Measurements from ENCODE around the gene UTP20. TPM values are rescaled to one million over a fixed set of nuclear protein-coding genes. Genes with fewer than 3 reads are reported as not detected.

The UTP20 gene
- total and polyA plus RNA-seq, 2 donors (not counting 3 experiments of a cell fraction or from before 2014, with no cell fraction given): 4.6 to 23.1 TPM

- Histone ChIP-seq H3K27me3 (ENCODE audit: control insufficient read depth in 2 of 2, insufficient read depth in 2 of 2, low read length in 2 of 2) (no peaks in the 10 kb centered on the region), H3K9me3 (replicated peaks; ENCODE audit: control insufficient read depth, insufficient read depth, low read length) (no peaks in the 10 kb centered on the region), H3K9me1 (replicated peaks; ENCODE audit: control insufficient read depth, extremely low read depth, insufficient read depth, low read length) (no peaks in the 10 kb centered on the region), H3K4me2 (ENCODE audit: insufficient read depth, low read length) (no peak overlapping the region), H2AFZ (ENCODE audit: low read depth, low read length) (no peak overlapping the region), H4K20me1 (replicated peaks; ENCODE audit: control insufficient read depth, extremely low read depth, insufficient read depth, low read length) (no peaks in the 10 kb centered on the region), H3K27ac (ENCODE audit: insufficient read depth, low read depth, low read length) (no peak overlapping the region), H3K9ac (replicated peaks; ENCODE audit: extremely low read depth, insufficient read depth, low read length) (no peak overlapping the region), H3K4me3 (replicated peaks in 1 of 3; ENCODE audit: insufficient read depth in 1 of 3, low read depth in 1 of 3, low read length in 3 of 3) (no peak overlapping the region), H3K79me2 (ENCODE audit: control insufficient read depth, insufficient read depth, low read length) (no peaks in the 10 kb centered on the region), H3K4me1 (ENCODE audit: control insufficient read depth, extremely low read depth, insufficient read depth, low read length) (no peaks in the 10 kb centered on the region), H3K36me3 (ENCODE audit: control insufficient read depth in 2 of 2, extremely low read depth in 1 of 2, insufficient read depth in 2 of 2, low read length in 2 of 2) (peaks cover 0 to 2% of the 10 kb centered on the region in 2 experiments)
- no TSS peak for BruUV-seq (replicated peaks)
- DNase-seq (ENCODE audit: low read depth, low spot score): no peak
- dilution Hi-C loops (cut with MboI; ENCODE audit: extremely low pct_ligation_motif_present, low sequenced_read_pairs): no loop called here
- ChIA-PET CTCF (interaction anchor here (1.0 kb wide), 1 partner anchor 10 kb away, joined by 3 read pairs; no protein-coding TSS in a partner anchor), POLR2A (no interaction called here)
- TF ChIP-seq GATA2 (IDR thresholded peaks at IDR 0.05; ENCODE audit: insufficient read depth, insufficient read length, low read depth, low read length): no peak
- no peak for TF ChIP-seq CTCF (IDR thresholded peaks at IDR 0.05; ENCODE audit: extremely low read depth in 1 of 2, insufficient read depth in 1 of 2, low read depth in 1 of 2, low read length in 2 of 2)
- TF ChIP-seq POLR2A (IDR thresholded peaks at IDR 0.05; ENCODE audit: low read depth, low read length): no peak
- TF ChIP-seq EZH2 (IDR thresholded peaks at IDR 0.05; ENCODE audit: borderline replicate concordance, low read depth, low read length, severe bottlenecking): no peak
- no peak for TF ChIP-seq JUN (IDR thresholded peaks at IDR 0.05; ENCODE audit: borderline replicate concordance, insufficient read depth, insufficient read length, low read depth)
- TF ChIP-seq, protein P1, sequence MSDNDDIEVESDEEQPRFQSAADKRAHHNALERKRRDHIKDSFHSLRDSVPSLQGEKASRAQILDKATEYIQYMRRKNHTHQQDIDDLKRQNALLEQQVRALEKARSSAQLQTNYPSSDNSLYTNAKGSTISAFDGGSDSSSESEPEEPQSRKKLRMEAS (IDR thresholded peaks at IDR 0.05; ENCODE audit: insufficient read depth, insufficient read length): no peak
- no peak for FAIRE-seq
- intact Hi-C loops (cut with micrococcal nuclease): no loop called here
Observed at GRCh38 chr12:101338087-101338486, 58.2 kb downstream of the UTP20 start.

DNA sequence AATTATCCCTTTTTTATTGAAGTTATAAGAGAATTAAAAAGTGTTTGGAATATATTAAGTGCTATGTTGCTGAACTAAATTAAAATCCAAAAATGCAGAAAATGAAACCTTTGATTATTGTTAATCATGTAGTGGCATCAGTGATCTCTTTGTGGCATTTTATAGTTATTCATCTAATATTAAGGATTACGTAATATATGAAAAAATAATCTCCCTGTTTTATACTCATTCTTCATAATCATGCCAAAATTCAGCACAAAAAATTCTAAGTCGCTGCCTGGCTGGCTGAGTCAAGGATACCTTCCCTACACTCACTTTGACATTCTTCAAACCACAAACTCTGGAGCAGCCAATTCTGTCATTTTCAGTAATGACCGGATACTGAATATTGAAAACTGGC, 64.0 kb downstream of the UTP20 start:
- Histone ChIP-seq H2AFZ (ENCODE audit: low read depth, low read length) (no peak overlapping the region), H3K4me1 (ENCODE audit: control insufficient read depth, extremely low read depth, insufficient read depth, low read length) (no peaks in the 10 kb centered on the region), H3K36me3 (ENCODE audit: control insufficient read depth in 2 of 2, extremely low read depth in 1 of 2, insufficient read depth in 2 of 2, low read length in 2 of 2) (peaks cover 4 to 5% of the 10 kb centered on the region in 2 experiments), H3K9me3 (replicated peaks; ENCODE audit: control insufficient read depth, insufficient read depth, low read length) (no peaks in the 10 kb centered on the region), H4K20me1 (replicated peaks; ENCODE audit: control insufficient read depth, extremely low read depth, insufficient read depth, low read length) (no peaks in the 10 kb centered on the region), H3K79me2 (ENCODE audit: control insufficient read depth, insufficient read depth, low read length) (no peaks in the 10 kb centered on the region), H3K27me3 (ENCODE audit: control insufficient read depth in 2 of 2, insufficient read depth in 2 of 2, low read length in 2 of 2) (no peaks in the 10 kb centered on the region), H3K9me1 (replicated peaks; ENCODE audit: control insufficient read depth, extremely low read depth, insufficient read depth, low read length) (no peaks in the 10 kb centered on the region), H3K27ac (ENCODE audit: insufficient read depth, low read depth, low read length) (no peak overlapping the region), H3K4me2 (ENCODE audit: insufficient read depth, low read length) (no peak overlapping the region), H3K4me3 (replicated peaks in 1 of 3; ENCODE audit: insufficient read depth in 1 of 3, low read depth in 1 of 3, low read length in 3 of 3) (no peak overlapping the region), H3K9ac (replicated peaks; ENCODE audit: extremely low read depth, insufficient read depth, low read length) (no peak overlapping the region)
- TF ChIP-seq MYC (IDR thresholded peaks at IDR 0.05; ENCODE audit: low read depth, low read length): no peak
- no peak for TF ChIP-seq POLR2AphosphoS5 (IDR thresholded peaks at IDR 0.05; ENCODE audit: insufficient read depth, low read depth, low read length)
- TF ChIP-seq POLR2A (IDR thresholded peaks at IDR 0.05; ENCODE audit: low read depth, low read length): no peak
- TF ChIP-seq EZH2 (IDR thresholded peaks at IDR 0.05; ENCODE audit: borderline replicate concordance, low read depth, low read length, severe bottlenecking): no peak
- TF ChIP-seq, protein P1 (IDR thresholded peaks at IDR 0.05; ENCODE audit: insufficient read depth, insufficient read length): no peak
- no peak for TF ChIP-seq GATA2 (IDR thresholded peaks at IDR 0.05; ENCODE audit: insufficient read depth, insufficient read length, low read depth, low read length)
- dilution Hi-C loops (cut with MboI; ENCODE audit: extremely low pct_ligation_motif_present, low sequenced_read_pairs): no loop called here
- ChIA-PET CTCF (no interaction called here), POLR2A (no interaction called here)
- FAIRE-seq: no peak
- no TSS peak for BruUV-seq (replicated peaks)
- intact Hi-C loops (cut with micrococcal nuclease): no loop called here
- no peak for DNase-seq (ENCODE audit: low read depth, low spot score)

All from endothelial cell of umbilical vein (primary cell).